Fibroblast of lung (primary cell): Measurements from ENCODE around the gene RYR1. TPM values are rescaled to one million over a fixed set of nuclear protein-coding genes. Genes with fewer than 3 reads are reported as not detected.

Experiments used
- DNase-seq, 2 donors: peaks; one replicate each; pipeline versions ENCODE4 v3.0.0 to v3.0.0-alpha.2; 2010; ENCODE audit warnings: low read depth in 2 of 2
- H2AFZ ChIP-seq: 2 replicates; pipeline ENCODE4 v1.5.1; 2012; ENCODE audit warnings: low read length, control low read depth, inconsistent platforms
- H3K27ac ChIP-seq: 2 replicates; pipeline ENCODE4 v1.5.1; 2011; ENCODE audit warnings: low read length, control low read depth; ENCODE audit not compliant: insufficient read depth
- H3K27me3 ChIP-seq: 2 replicates; pipeline ENCODE4 v1.5.1; 2011; ENCODE audit warnings: mild to moderate bottlenecking, low read length; ENCODE audit not compliant: control insufficient read depth, insufficient read depth
- H3K36me3 ChIP-seq: 2 replicates; pipeline ENCODE4 v1.5.1; 2011; ENCODE audit warnings: low read length; ENCODE audit not compliant: control insufficient read depth, insufficient read depth
- H3K4me1 ChIP-seq: 2 replicates; pipeline ENCODE4 v1.5.1; 2011; ENCODE audit warnings: low read length; ENCODE audit not compliant: control insufficient read depth, insufficient read depth; ENCODE audit errors: extremely low read depth
- H3K4me2 ChIP-seq: 2 replicates; pipeline ENCODE4 v1.5.1; 2011; ENCODE audit warnings: low read length, control low read depth; ENCODE audit not compliant: insufficient read depth; ENCODE audit errors: extremely low read depth
- H3K4me3 ChIP-seq, 4 experiments: fragments of 200-600 bp in 1 of 4; sonication (generic) in 1 of 4; replicated peaks in 1 of 4; 2 replicates each; pipeline ENCODE4 v1.5.1; 2011 to 2016; ENCODE audit warnings: low read length in 4 of 4, low read depth in 3 of 4, mild to moderate bottlenecking in 3 of 4, control low read depth in 2 of 4, inconsistent platforms in 1 of 4, mixed read lengths in 1 of 4; ENCODE audit not compliant: insufficient read depth in 1 of 4; ENCODE audit errors: control extremely low read depth in 1 of 4
- H3K79me2 ChIP-seq: 2 replicates; pipeline ENCODE4 v1.5.1; 2012; ENCODE audit warnings: mild to moderate bottlenecking, low read length, inconsistent platforms; ENCODE audit not compliant: control insufficient read depth, insufficient read depth
- H3K9ac ChIP-seq: 2 replicates; pipeline ENCODE4 v1.5.1; 2011; ENCODE audit warnings: mild to moderate bottlenecking, low read length, control low read depth; ENCODE audit not compliant: insufficient read depth
- H3K9me3 ChIP-seq: 2 replicates; pipeline ENCODE4 v1.5.1; 2012; ENCODE audit warnings: low read depth, low read length; ENCODE audit not compliant: control insufficient read depth, insufficient read depth
- H4K20me1 ChIP-seq: 2 replicates; pipeline ENCODE4 v1.5.1; 2011; ENCODE audit warnings: low read length; ENCODE audit not compliant: control insufficient read depth, insufficient read depth; ENCODE audit errors: extremely low read depth
- CTCF ChIP-seq, 2 donors: IDR thresholded peaks in 1 of 2; conservative IDR thresholded peaks in 1 of 2; 1 replicate in 1 of 2; 2 replicates in 1 of 2; pipeline ENCODE4 v1.5.1; 2011 to 2012; ENCODE audit warnings: low read length in 2 of 2, control low read depth in 1 of 2, inconsistent platforms in 1 of 2, low read depth in 1 of 2, mild to moderate bottlenecking in 1 of 2
- EZH2 ChIP-seq: IDR thresholded peaks from 2 replicates; pipeline ENCODE4 v1.5.1; 2012; ENCODE audit warnings: low read length, control low read depth, mild to moderate bottlenecking; ENCODE audit errors: missing control alignments
- polyA plus RNA-seq, 2 donors: library from polyadenylated mRNA; depleted of rRNA in 1 of 2; stranded (reverse) in 1 of 2; unstranded in 1 of 2; fragments of >200 nt; gene quantifications; 2 replicates each; pipeline ENCODE4 v1.2.1, GENCODE V29; 2011 to 2012; ENCODE audit warnings: missing spikeins in 1 of 2
- total RNA-seq: library from RNA; depleted of rRNA; stranded (reverse); fragments of >200 nt; gene quantifications from 2 replicates; pipeline ENCODE4 v1.2.1, GENCODE V29; 2014

RYR1 gene
- total and polyA plus RNA-seq, 2 donors (not counting 1 experiment from before 2014, with no cell fraction given): under 0.01 TPM

GRCh38 chr19:38562096-38562495, 128.6 kb downstream of the RYR1 start:
- H3K9me3 ChIP-seq: no peaks in the 10 kb centered on the region
- H3K4me2 ChIP-seq: no peak overlapping the region
- H3K27ac ChIP-seq: no peak overlapping the region
- TF ChIP-seq CTCF (conservative IDR thresholded peaks at IDR 0.05 in 1 of 2, IDR thresholded peaks at IDR 0.05 in 1 of 2; ENCODE audit: low read depth in 1 of 2, low read length in 2 of 2) (no peak), EZH2 (no peak)
- DNase-seq: no peak
- no peak overlapping the region for H2AFZ ChIP-seq
- no peaks in the 10 kb centered on the region for H3K4me1 ChIP-seq
- no peaks in the 10 kb centered on the region for H4K20me1 ChIP-seq
- H3K36me3 ChIP-seq: no peaks in the 10 kb centered on the region
- peaks cover 2% of the 10 kb centered on the region for H3K27me3 ChIP-seq
- no peak overlapping the region for H3K4me3 ChIP-seq
- H3K79me2 ChIP-seq: no peaks in the 10 kb centered on the region
- H3K9ac ChIP-seq: no peak overlapping the region

GRCh38 chr19:38563475-38563874, 130.0 kb downstream of the RYR1 start:
- no peak overlapping the region for H2AFZ ChIP-seq
- no peak overlapping the region for H3K27ac ChIP-seq
- TF ChIP-seq CTCF (conservative IDR thresholded peaks at IDR 0.05 in 1 of 2, IDR thresholded peaks at IDR 0.05 in 1 of 2; ENCODE audit: low read depth in 1 of 2, low read length in 2 of 2) (no peak), EZH2 (no peak)
- no peak overlapping the region for H3K9ac ChIP-seq
- DNase-seq: no peak
- H3K79me2 ChIP-seq: no peaks in the 10 kb centered on the region
- no peak overlapping the region for H3K4me3 ChIP-seq
- no peaks in the 10 kb centered on the region for H3K9me3 ChIP-seq
- no peaks in the 10 kb centered on the region for H4K20me1 ChIP-seq
- H3K4me2 ChIP-seq: no peak overlapping the region
- H3K4me1 ChIP-seq: no peaks in the 10 kb centered on the region
- H3K27me3 ChIP-seq: peaks cover 2% of the 10 kb centered on the region
- no peaks in the 10 kb centered on the region for H3K36me3 ChIP-seq

- Histone ChIP-seq H3K9me3 (no peaks in the 10 kb centered on the region), H3K36me3 (no peaks in the 10 kb centered on the region), H3K27me3 (peaks cover 2% of the 10 kb centered on the region), H2AFZ (no peak overlapping the region), H3K9ac (no peak overlapping the region), H3K79me2 (no peaks in the 10 kb centered on the region), H3K4me1 (no peaks in the 10 kb centered on the region), H3K27ac (no peak overlapping the region), H4K20me1 (no peaks in the 10 kb centered on the region), H3K4me3 (no peak overlapping the region), H3K4me2 (no peak overlapping the region)
- TF ChIP-seq EZH2: peak; percentile 29
- TF ChIP-seq CTCF (conservative IDR thresholded peaks at IDR 0.05 in 1 of 2, IDR thresholded peaks at IDR 0.05 in 1 of 2; ENCODE audit: low read depth in 1 of 2, low read length in 2 of 2): no peak
- DNase-seq: peak in 1 of 2 donors; percentile 6
Observed at GRCh38 chr19:38564981-38565690, 131.6 kb downstream of the RYR1 start.
